ENCODE results near the gene AFAP1.

DNA sequence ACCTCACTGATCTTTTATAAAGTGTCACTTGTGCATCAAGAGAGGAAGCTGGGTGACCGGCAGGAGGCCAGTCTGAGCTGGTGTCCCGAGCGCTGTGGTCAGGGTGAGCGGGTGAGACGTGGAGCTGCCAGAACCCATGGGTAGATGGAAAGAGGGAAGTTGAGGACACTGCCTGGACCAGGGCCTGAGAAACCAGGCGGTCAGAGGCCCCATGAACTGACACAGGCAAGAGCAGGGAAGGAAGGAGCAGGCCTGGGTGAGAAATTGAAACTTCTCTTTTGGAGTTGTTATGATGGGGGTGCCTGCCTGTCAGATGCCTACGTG lies 192.6 kb downstream of the AFAP1 start:
- TF ChIP-seq CTCF (IDR thresholded peaks at IDR 0.05): no peak
- TF ChIP-seq ZFX (IDR thresholded peaks at IDR 0.05; ENCODE audit: borderline replicate concordance): no peak
